Hypothalamus (tissue), 51 donors: Measurements from ENCODE around the gene EIF3A.

Experiments
- DNase-seq, 51 donors: peaks; one replicate each; lab custom pipeline; 2025; lab: John Stamatoyannopoulos, UW

Gene EIF3A

DNA sequence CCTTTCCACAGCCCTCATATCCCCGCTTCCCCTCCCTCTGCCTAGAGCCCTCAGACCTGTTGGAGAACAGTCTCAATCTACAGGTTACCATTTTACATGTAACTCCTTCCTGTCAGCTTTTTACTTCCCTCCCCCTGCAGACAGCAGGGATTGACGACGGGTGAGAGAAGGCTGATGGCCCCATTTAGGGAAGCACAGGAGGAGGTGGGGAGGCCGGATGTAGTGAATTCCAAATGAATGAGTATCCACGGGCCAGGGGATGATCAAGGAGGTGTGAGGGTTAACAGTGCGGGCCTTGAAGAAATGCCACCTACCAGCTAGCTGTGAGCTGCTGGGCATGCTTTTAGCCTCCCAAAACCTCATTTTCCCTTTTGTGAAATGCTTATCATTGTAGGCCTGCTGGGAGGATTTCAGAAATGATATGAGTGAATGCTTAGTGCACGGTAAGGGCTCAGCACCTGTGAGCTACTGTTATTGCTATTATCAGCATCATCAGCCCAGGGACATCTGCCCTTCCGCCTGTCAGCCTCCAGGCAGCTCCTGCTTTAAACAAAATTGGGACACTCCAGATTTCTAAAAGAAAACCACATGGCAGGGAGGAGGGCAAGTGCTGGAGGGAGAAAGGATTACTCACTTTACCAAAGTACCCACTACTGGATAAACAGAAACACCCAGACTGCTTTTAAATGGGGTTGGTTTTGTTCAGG is 57.6 kb downstream of the EIF3A start:
- DNase-seq, result no peak

DNA sequence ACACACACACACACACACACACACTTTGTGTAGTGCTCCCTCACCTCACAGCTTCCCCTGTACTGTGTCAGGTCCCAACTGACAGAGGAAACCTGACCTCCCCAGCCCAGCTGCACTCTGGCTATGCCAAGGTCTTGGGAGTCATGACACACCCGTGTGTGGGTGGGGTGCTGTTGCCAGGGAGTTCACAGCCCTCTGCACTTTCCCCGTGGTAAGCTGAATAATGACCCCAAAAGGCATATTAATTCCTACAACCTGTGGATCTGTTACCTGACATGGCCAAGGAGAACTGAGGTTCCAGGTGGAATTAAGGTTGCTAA is 60.0 kb downstream of the EIF3A start:
- DNase-seq, result no peak

DNA sequence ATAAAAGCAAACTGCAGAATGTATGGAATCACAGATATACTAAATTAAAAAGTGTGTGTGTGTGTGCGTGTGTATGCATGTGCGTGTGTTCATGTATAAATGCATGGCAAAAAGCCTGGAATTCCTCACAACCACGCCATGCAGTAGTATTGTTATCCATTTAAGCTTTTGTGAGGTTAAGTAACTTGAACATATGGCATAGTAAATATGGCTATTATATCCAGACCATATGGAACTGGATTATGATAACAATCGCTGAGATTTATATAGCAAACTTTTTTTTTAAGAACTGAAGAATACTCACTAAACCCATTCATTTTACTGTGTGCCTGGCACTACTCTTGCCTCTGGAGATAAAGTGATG is 73.4 kb downstream of the EIF3A start:
- DNase-seq, result no peak

- peak in 1 of 51 donors; percentile 24 for DNase-seq
These were observed 74.0 kb downstream of the EIF3A start for GRCh38 chr10:119006451-119007210.

GRCh38 chr10:119005362-119006043 is 75.1 kb downstream of the EIF3A start:
- no peak for DNase-seq

DNA sequence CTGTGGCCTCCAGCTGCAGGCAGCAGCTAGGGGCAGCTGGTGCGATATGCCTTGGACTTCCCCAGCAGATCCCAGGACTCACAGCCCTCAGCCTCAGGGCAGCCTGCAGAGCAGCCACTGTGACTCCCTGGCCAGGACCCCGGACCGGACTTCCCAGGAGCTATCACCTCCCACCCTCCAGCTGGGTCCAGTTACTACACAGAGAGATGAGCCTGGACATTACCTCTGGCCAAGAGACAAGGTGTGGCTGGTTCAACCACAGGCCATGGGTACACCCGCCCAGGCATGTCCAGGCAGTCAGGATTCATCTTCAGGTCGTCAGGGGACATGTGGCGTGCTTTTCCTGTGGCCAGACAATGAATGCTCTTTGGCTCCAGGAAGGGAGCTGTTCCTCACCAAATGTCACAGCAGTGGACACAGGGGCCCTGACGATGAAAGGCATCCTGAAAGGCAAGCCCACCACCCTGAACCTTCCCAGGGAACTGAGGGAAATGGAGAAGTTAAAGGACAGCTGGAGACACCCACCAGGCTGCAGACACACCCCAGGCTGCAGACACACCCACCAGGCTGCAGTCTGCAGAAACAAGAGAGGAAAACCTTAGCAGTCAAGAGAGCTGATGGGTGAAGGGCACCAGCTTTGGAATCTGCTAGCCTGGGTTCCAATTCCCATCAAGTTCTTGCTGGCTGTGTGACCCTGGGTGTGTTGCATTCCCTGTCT is 76.9 kb downstream of the EIF3A start:
- DNase-seq, result no peak

- DNase-seq, result no peak
These were observed 78.7 kb downstream of the EIF3A start for GRCh38 chr10:119001717-119002500.

GRCh38 chr10:118998183-118998582 is 82.4 kb downstream of the EIF3A start:
- DNase-seq, result no peak

- DNase-seq, result no peak
These were observed 83.2 kb downstream of the EIF3A start for GRCh38 chr10:118997379-118997778.

DNA sequence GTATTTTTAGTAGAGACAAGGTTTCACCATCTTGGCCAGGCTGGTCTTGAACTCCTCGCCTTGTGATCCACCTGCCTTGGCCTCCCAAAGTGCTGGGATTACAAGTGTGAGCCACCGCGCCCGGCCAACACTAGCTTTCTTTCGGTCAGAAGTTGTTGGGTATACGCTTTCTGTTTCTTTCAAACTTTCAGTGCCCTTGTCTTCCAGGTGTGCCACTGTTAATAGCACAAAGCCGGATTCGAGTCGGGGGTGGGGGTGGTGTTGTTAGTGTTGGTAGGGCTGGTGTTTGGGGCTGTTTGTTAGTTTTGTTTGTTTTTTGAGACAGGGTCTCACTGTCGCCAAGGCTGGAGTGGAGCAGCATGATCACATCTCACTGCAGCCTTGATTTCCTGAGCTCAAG is 84.9 kb downstream of the EIF3A start:
- DNase-seq, result no peak

DNA sequence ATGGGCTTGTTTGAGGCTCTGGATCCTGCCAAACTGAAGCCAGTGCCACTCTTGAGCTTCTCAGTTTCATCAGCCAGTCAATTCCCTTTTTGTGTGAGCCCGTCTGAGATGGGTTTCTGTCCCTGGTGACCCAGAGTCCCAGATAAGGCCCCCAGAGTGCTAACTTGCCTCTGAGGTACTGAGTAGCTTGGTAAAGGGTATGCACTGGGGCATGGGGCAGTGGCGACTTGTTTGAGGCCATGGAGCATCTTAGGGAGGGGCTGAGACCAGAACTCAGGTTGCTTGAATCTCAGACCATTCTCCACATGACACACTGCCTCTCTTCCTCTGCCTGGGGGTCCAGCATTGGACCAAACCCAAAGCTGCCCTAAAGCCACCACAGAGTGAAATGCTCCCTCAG is 86.3 kb downstream of the EIF3A start:
- DNase-seq, result no peak

DNA sequence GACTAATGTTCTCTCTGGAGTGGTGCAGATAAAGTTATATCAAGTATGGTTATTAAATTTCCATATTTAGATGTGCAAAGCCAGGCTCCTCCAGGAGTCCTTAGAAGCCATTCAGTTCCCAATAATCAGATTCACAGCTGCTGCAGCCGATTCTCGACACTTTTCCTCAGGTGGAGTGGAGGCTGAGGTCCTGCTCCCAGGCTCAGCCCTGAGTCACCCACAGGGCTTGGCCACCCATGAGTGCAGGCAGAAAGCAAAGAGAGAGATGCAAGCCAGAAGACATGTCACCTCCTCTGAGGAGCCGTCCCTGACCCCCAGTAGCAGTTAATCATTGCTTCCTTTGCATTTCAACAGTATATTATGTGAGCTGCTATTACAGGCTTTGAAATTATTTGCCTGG is 87.4 kb downstream of the EIF3A start:
- DNase-seq, result no peak

DNA sequence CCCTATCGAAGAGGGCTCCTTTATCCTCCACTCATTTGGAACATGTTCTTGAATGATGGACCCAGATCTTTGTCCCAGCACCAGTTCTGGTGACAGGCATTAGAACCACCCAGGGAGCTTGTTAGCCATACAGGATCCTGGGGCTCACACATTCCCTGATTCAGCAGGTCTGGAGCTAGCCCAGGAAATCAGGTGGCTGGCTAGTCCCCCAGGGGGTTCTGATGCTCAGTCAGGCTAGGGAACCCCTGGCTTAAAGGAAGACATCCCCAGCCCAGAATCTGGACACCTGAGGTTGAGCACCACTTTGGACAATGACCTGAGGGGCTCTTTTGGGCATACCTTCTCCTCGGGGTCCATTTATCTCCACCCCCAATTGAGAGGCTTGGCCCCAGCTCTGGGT is 88.1 kb downstream of the EIF3A start:
- no peak for DNase-seq

DNA sequence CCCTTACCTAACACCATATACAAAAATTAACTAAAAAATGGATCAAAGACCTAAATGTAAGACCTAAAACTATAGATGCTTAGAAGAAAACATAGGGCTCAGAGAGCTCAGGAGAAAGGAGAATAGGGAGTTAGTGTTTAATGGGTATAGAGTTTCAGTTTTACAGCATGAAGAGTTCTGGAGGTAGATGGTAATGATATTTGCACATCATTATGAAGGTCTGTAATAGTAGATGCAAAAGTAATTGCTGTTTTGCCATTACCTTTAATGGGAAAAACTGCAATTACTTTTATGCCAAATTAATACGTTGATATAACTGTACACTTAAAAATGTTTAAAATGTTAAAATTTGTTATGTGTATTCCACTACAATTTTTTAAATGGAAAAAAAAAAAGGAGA is 90.3 kb downstream of the EIF3A start:
- DNase-seq, result no peak

- DNase-seq, result no peak
These were observed 93.5 kb downstream of the EIF3A start for GRCh38 chr10:118986815-118987790.

GRCh38 chr10:118985576-118985975 is 95.0 kb downstream of the EIF3A start:
- no peak for DNase-seq
